Measurements from ENCODE around the gene SORCS1. TPM values are rescaled to one million over a fixed set of nuclear protein-coding genes. Genes with fewer than 3 reads are reported as not detected.

Gene SORCS1
- total RNA-seq, 4 donors from 2014 or later = 7.1 to 16.7 (median 10.7) TPM

DNA sequence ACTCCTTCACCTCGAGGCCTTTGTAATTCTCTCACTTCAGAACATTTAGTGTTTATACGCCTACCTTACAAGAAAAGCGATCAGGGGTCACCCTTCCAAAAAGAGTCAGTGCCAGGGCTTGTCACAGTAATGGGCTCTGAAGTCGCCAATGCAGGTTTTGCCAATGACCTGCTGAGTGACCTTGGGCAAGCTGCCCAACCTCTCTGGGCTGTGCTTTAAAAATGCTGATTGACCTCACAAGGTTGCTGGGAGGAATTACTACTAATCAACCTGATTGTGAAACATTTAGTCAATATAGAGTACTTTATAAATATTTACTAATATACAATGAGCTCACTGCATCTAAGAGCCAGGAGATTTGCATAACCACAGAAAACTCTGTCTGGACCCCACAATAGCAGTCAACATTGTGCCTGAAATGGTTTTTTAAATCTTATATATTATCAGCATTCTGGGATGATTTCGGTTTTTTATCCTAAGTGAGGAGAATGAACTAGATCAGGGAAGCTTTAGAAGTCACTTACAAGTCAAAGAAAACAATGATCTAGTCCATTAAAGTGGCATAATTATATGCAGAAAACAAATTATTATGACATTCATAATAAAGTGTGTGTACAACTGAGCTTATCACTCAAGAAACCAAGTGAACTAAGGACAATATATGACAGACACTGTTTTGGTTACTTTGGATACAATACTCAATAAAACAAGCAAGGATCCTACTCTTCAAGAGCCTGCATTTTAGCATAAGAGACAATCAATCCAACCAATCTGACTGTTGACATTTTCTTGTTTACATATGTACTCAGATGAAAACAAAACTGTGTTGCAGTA lies 290.5 kb downstream of the SORCS1 start:
- H3K4me1 ChIP-seq = no peaks in the 10 kb centered on the region
- no peaks in the 10 kb centered on the region for H3K27me3 ChIP-seq
- no peak overlapping the region for H3K4me3 ChIP-seq
- H3K36me3 ChIP-seq = no peaks in the 10 kb centered on the region
- TF ChIP-seq POLR2A (IDR thresholded peaks at IDR 0.05; ENCODE audit: low read depth) = no peak
- TF ChIP-seq POLR2AphosphoS5 (IDR thresholded peaks at IDR 0.05) = no peak
- TF ChIP-seq EP300 (IDR thresholded peaks at IDR 0.05) = no peak
- TF ChIP-seq CTCF (IDR thresholded peaks at IDR 0.05) = no peak
- no peak overlapping the region for H3K27ac ChIP-seq (replicated peaks in 1 of 4)
- whole genome bisulfite sequencing = 66% methylated on average over 5 of the region's 5 CpGs
- intact Hi-C loops (cut with DNase I) = no loop called here
- DNase-seq (ENCODE audit: extremely low spot score) = no peak
- H3K9me3 ChIP-seq = peaks cover 0 to 12% (median 5%) of the 10 kb centered on the region in 4 donors

GRCh38 chr10:106872176-106872575 lies 292.3 kb downstream of the SORCS1 start:
- no peak for DNase-seq (ENCODE audit: extremely low spot score)
- no peak overlapping the region for H3K4me3 ChIP-seq
- intact Hi-C loops (cut with DNase I) = no loop called here
- 74% methylated on average over 2 of the region's 2 CpGs for WGBS
- peaks cover 0 to 18% (median 5%) of the 10 kb centered on the region in 4 donors for H3K9me3 ChIP-seq
- TF ChIP-seq POLR2AphosphoS5 (IDR thresholded peaks at IDR 0.05) (no peak), POLR2A (IDR thresholded peaks at IDR 0.05; ENCODE audit: low read depth) (no peak), EP300 (IDR thresholded peaks at IDR 0.05) (no peak), CTCF (IDR thresholded peaks at IDR 0.05) (no peak)
- no peaks in the 10 kb centered on the region for H3K27me3 ChIP-seq
- H3K4me1 ChIP-seq = no peaks in the 10 kb centered on the region
- H3K36me3 ChIP-seq = no peaks in the 10 kb centered on the region
- no peak overlapping the region for H3K27ac ChIP-seq (replicated peaks in 1 of 4)

- WGBS = 86% methylated on average over 7 of the region's 7 CpGs
- Histone ChIP-seq H3K27me3 (no peaks in the 10 kb centered on the region), H3K27ac (replicated peaks in 1 of 4) (no peak overlapping the region), H3K9me3 (peaks cover 0 to 14% (median 5%) of the 10 kb centered on the region in 4 donors), H3K4me1 (no peaks in the 10 kb centered on the region), H3K36me3 (no peaks in the 10 kb centered on the region), H3K4me3 (no peak overlapping the region)
- no peak for TF ChIP-seq POLR2A (IDR thresholded peaks at IDR 0.05; ENCODE audit: low read depth)
- no peak for TF ChIP-seq CTCF (IDR thresholded peaks at IDR 0.05)
- no peak for TF ChIP-seq POLR2AphosphoS5 (IDR thresholded peaks at IDR 0.05)
- TF ChIP-seq EP300 (IDR thresholded peaks at IDR 0.05) = no peak
- DNase-seq (ENCODE audit: extremely low spot score) = no peak
- intact Hi-C loops (cut with DNase I) = no loop called here
Measured at GRCh38 chr10:106866244-106866845, 298.2 kb downstream of the SORCS1 start.

DNA sequence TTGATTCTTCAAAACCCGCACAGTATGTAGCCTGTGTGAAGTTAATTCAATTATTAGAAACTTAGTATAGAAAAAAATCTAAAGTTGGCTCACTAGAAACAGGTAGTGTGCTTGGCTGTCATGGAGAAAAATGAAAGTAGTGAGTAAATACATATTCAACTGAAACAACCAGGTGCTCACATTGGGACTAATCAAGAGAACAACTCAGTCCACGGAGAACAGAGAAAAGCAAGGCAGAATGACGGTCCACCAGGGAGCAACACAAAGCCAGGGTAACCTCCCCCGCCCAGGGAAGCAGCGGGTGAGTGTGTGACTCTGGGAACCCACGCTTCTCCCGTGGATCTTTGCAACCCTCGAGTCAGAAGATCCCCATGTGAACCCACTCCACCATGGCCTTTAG lies 300.5 kb downstream of the SORCS1 start:
- H3K4me1 ChIP-seq = no peaks in the 10 kb centered on the region
- intact Hi-C loops (cut with DNase I) = no loop called here
- TF ChIP-seq POLR2A (IDR thresholded peaks at IDR 0.05; ENCODE audit: low read depth) (no peak), CTCF (IDR thresholded peaks at IDR 0.05) (no peak), POLR2AphosphoS5 (IDR thresholded peaks at IDR 0.05) (no peak), EP300 (IDR thresholded peaks at IDR 0.05) (no peak)

More for the DNA sequence above, 300.5 kb downstream of the SORCS1 start:
- Histone ChIP-seq H3K27me3 (no peaks in the 10 kb centered on the region), H3K4me3 (no peak overlapping the region), H3K27ac (replicated peaks in 1 of 4) (no peak overlapping the region), H3K36me3 (no peaks in the 10 kb centered on the region), H3K9me3 (peaks cover 0 to 5% (median 0%) of the 10 kb centered on the region in 4 donors)
- DNase-seq (ENCODE audit: extremely low spot score) = no peak
- 88% methylated on average over 8 of the region's 8 CpGs for WGBS

All from esophagus muscularis mucosa (tissue), 4 donors.